Endothelial cell of umbilical vein (primary cell): ENCODE measurements around the gene MAML3. TPM values are rescaled to one million over a fixed set of nuclear protein-coding genes. Genes with fewer than 3 reads are reported as not detected.

Source experiments
- BruUV-seq: library from RNA; stranded (reverse); fragments of 400-500 nt; replicated peaks from 2 replicates; lab custom pipeline; 2021; lab: Mats Ljungman, UMichigan
- CTCF ChIA-PET: fragments of 300-600, 350-600 bp; sonication (Branson Sonifier 250); formaldehyde crosslinking; loops from one replicate; lab custom pipeline; 2021; ENCODE audit warnings: antibody characterized with exemption, inconsistent platforms; lab: Charles Lee
- POLR2A ChIA-PET: fragments of 300-600, 350-600 bp; sonication (Branson Sonifier 250); formaldehyde crosslinking; loops from one replicate; lab custom pipeline; 2021; ENCODE audit warnings: antibody characterized with exemption, inconsistent platforms; lab: Charles Lee
- DNase-seq: peaks from one replicate; pipeline ENCODE4 v3.0.0-alpha.2; 2011; ENCODE audit warnings: low read depth, low spot score
- FAIRE-seq: peaks from 2 replicates; lab custom pipeline; 2011; peaks lifted over from hg19 to GRCh38; lab: Jason Lieb, UNC
- H2AFZ ChIP-seq: 2 replicates; pipeline ENCODE4 v1.6.0; 2012; ENCODE audit warnings: low read depth, low read length, control low read depth, inconsistent platforms
- H3K27ac ChIP-seq: 2 replicates; pipeline ENCODE4 v1.5.1; 2011; ENCODE audit warnings: low read depth, mild to moderate bottlenecking, control low read depth, low read length, moderate library complexity; ENCODE audit not compliant: insufficient read depth
- H3K27me3 ChIP-seq, 2 experiments: 2 replicates each; pipeline versions ENCODE4 v1.6.0 to v1.6.1; 2011; ENCODE audit warnings: low read length in 2 of 2, mixed read lengths in 1 of 2; ENCODE audit not compliant: control insufficient read depth in 2 of 2, insufficient read depth in 2 of 2
- H3K36me3 ChIP-seq, 2 experiments: 2 replicates in 1 of 2; 3 replicates in 1 of 2; pipeline ENCODE4 v1.5.1; 2011; ENCODE audit warnings: low read length in 2 of 2, mild to moderate bottlenecking in 1 of 2, moderate library complexity in 1 of 2; ENCODE audit not compliant: control insufficient read depth in 2 of 2, insufficient read depth in 2 of 2; ENCODE audit errors: extremely low read depth in 1 of 2
- H3K4me1 ChIP-seq: 3 replicates; pipeline ENCODE4 v1.5.1; 2011; ENCODE audit warnings: mild to moderate bottlenecking, low read length; ENCODE audit not compliant: control insufficient read depth, insufficient read depth; ENCODE audit errors: extremely low read depth
- H3K4me2 ChIP-seq: 2 replicates; pipeline ENCODE4 v1.6.1; 2011; ENCODE audit warnings: low read length, control low read depth, mixed read lengths; ENCODE audit not compliant: insufficient read depth
- H3K4me3 ChIP-seq, 3 experiments: fragments of 200-600 bp in 1 of 3; sonication (generic), shearing (Covaris generic) in 1 of 3; replicated peaks in 1 of 3; 2 replicates each; pipeline ENCODE4 v1.5.1; 2011 to 2016; ENCODE audit warnings: control low read depth in 3 of 3, low read length in 3 of 3, mild to moderate bottlenecking in 2 of 3, inconsistent platforms in 1 of 3, low read depth in 1 of 3, moderate library complexity in 1 of 3; ENCODE audit not compliant: insufficient read depth in 1 of 3
- H3K79me2 ChIP-seq: 2 replicates; pipeline ENCODE4 v1.6.0; 2012; ENCODE audit warnings: low read length, inconsistent platforms; ENCODE audit not compliant: control insufficient read depth, insufficient read depth
- H3K9ac ChIP-seq: replicated peaks from 2 replicates; pipeline ENCODE3; 2011; ENCODE audit warnings: low read length, control low read depth; ENCODE audit not compliant: insufficient read depth; ENCODE audit errors: extremely low read depth
- H3K9me1 ChIP-seq: replicated peaks from 3 replicates; pipeline ENCODE4 v1.6.0; 2011; ENCODE audit warnings: mild to moderate bottlenecking, low read length; ENCODE audit not compliant: control insufficient read depth, insufficient read depth; ENCODE audit errors: extremely low read depth
- H3K9me3 ChIP-seq: replicated peaks from 2 replicates; pipeline ENCODE4 v1.5.1; 2012; ENCODE audit warnings: low read length, inconsistent platforms; ENCODE audit not compliant: control insufficient read depth, insufficient read depth
- H4K20me1 ChIP-seq: replicated peaks from 2 replicates; pipeline ENCODE3; 2011; ENCODE audit warnings: mild to moderate bottlenecking, low read length; ENCODE audit not compliant: control insufficient read depth, insufficient read depth; ENCODE audit errors: extremely low read depth
- CTCF ChIP-seq, 2 donors: IDR thresholded peaks; 1 replicate in 1 of 2; 2 replicates in 1 of 2; pipeline ENCODE4 v1.5.1; 2011; ENCODE audit warnings: low read length in 2 of 2, mild to moderate bottlenecking in 2 of 2, moderate library complexity in 2 of 2, control low read depth in 1 of 2, inconsistent platforms in 1 of 2, low read depth in 1 of 2; ENCODE audit not compliant: insufficient read depth in 1 of 2; ENCODE audit errors: extremely low read depth in 1 of 2
- EZH2 ChIP-seq: IDR thresholded peaks from 2 replicates; pipeline ENCODE4 v1.6.1; 2012; ENCODE audit warnings: borderline replicate concordance, low read depth, mild to moderate bottlenecking, moderate library complexity, low read length, inconsistent platforms; ENCODE audit not compliant: severe bottlenecking
- MAX ChIP-seq: IDR thresholded peaks from 2 replicates; pipeline ENCODE4 v1.6.1; 2011; ENCODE audit not compliant: insufficient read depth, insufficient read length
- MYC ChIP-seq: IDR thresholded peaks from one replicate; pipeline ENCODE4 v1.6.1; 2011; ENCODE audit warnings: mild to moderate bottlenecking, low read depth, low read length
- POLR2AphosphoS5 ChIP-seq: IDR thresholded peaks from 2 replicates; pipeline ENCODE4 v1.6.1; 2012; ENCODE audit warnings: low read depth, mild to moderate bottlenecking, control low read depth, low read length, moderate library complexity; ENCODE audit not compliant: insufficient read depth
- dilution Hi-C: fragments of 300-500 bp; cut with MboI; formaldehyde crosslinking; loops from one replicate; pipeline ENCODE4 v1.15.0; 2019; ENCODE audit warnings: low sequenced_read_pairs; ENCODE audit not compliant: extremely low pct_ligation_motif_present
- intact Hi-C: fragments of 100-400 bp; cut with micrococcal nuclease; formaldehyde crosslinking; loops from one replicate; pipeline ENCODE4 v1.10.0; 2022
- polyA plus RNA-seq, 4 experiments: library from polyadenylated mRNA; depleted of rRNA in 3 of 4; stranded (reverse) in 3 of 4; unstranded in 1 of 4; fragments of >200 nt; gene quantifications; 2 replicates each; pipeline versions ENCODE4 v1.2.1 to v1.2.3, GENCODE V29; 2011 to 2012; ENCODE audit warnings: missing spikeins in 1 of 4
- total RNA-seq: library from RNA; stranded (reverse); gene quantifications from 2 replicates; pipeline ENCODE4 v1.2.3, GENCODE V29; 2021

MAML3 gene
- total and polyA plus RNA-seq, 2 donors (not counting 3 experiments of a cell fraction or from before 2014, with no cell fraction given) = 14.0 to 20.3 TPM

GRCh38 chr4:139684351-139684750 is 469.6 kb downstream of the MAML3 start:
- no peaks in the 10 kb centered on the region for H4K20me1 ChIP-seq
- peaks cover 0 to 3% of the 10 kb centered on the region in 2 experiments for H3K36me3 ChIP-seq
- no peak overlapping the region for H2AFZ ChIP-seq
- no TSS peak for BruUV-seq
- DNase-seq (no peak), FAIRE-seq (no peak)
- intact Hi-C loops = no loop called here
- no peak overlapping the region for H3K4me2 ChIP-seq
- TF ChIP-seq MYC (no peak), MAX (no peak), POLR2AphosphoS5 (no peak), EZH2 (no peak)
- H3K9me1 ChIP-seq = no peaks in the 10 kb centered on the region
- no peak overlapping the region for H3K9ac ChIP-seq
- POLR2A ChIA-PET = no interaction called here
- H3K27me3 ChIP-seq = no peaks in the 10 kb centered on the region
- CTCF ChIA-PET = interaction anchor here (1.0 to 1.3 kb wide), 2 partner anchors 18 to 21 kb away, joined by 3 read pairs; partner anchors contain the start of gene MGST2
- no peak overlapping the region for H3K27ac ChIP-seq
- dilution Hi-C loops = no loop called here
- H3K79me2 ChIP-seq = no peaks in the 10 kb centered on the region
- no peaks in the 10 kb centered on the region for H3K9me3 ChIP-seq
- no peaks in the 10 kb centered on the region for H3K4me1 ChIP-seq
- no peak overlapping the region for H3K4me3 ChIP-seq

- intact Hi-C loops = no loop called here
- no peak overlapping the region for H3K27ac ChIP-seq
- dilution Hi-C loops = no loop called here
Measured at GRCh38 chr4:139682741-139683151, 471.2 kb downstream of the MAML3 start.

More at GRCh38 chr4:139682741-139683151, 471.2 kb downstream of the MAML3 start:
- FAIRE-seq (no peak), DNase-seq (no peak)
- Histone ChIP-seq H3K4me3 (no peak overlapping the region), H4K20me1 (no peaks in the 10 kb centered on the region), H3K9me1 (no peaks in the 10 kb centered on the region), H3K79me2 (no peaks in the 10 kb centered on the region), H3K36me3 (peaks cover 2 to 5% of the 10 kb centered on the region in 2 experiments), H3K4me1 (no peaks in the 10 kb centered on the region), H3K4me2 (no peak overlapping the region), H3K9ac (no peak overlapping the region), H3K27me3 (no peaks in the 10 kb centered on the region), H3K9me3 (no peaks in the 10 kb centered on the region), H2AFZ (peak overlapping the region; percentile 38)
- ChIA-PET POLR2A (no interaction called here), CTCF (interaction anchor here (0.7 to 1.3 kb wide), 6 partner anchors 13 to 26 kb away, joined by 3 to 4 read pairs (median 3); partner anchors contain the start of gene MGST2)
- no peak for TF ChIP-seq POLR2AphosphoS5
- TF ChIP-seq CTCF (IDR thresholded peaks at IDR 0.05; ENCODE audit: extremely low read depth in 1 of 2, insufficient read depth in 1 of 2, low read depth in 1 of 2, low read length in 2 of 2) = no peak
- TF ChIP-seq MYC = no peak
- no TSS peak for BruUV-seq
